Neural crest cell (in vitro differentiated cells): ENCODE measurements around the gene RARRES1. TPM values are rescaled to one million over a fixed set of nuclear protein-coding genes. Genes with fewer than 3 reads are reported as not detected.

Experiments used
- DNase-seq: peaks from one replicate; pipeline ENCODE4 v3.0.0; 2021; ENCODE audit warnings: low read depth, mixed read lengths, low spot score
- H3K27ac Mint-ChIP-seq: one replicate; pipeline ENCODE4 v1.8.0; 2021; ENCODE audit warnings: mild to moderate bottlenecking, mixed read lengths; ENCODE audit not compliant: unreplicated experiment
- H3K27me3 Mint-ChIP-seq: 2 replicates; pipeline ENCODE4 v1.8.0; 2021; ENCODE audit warnings: low read depth, mild to moderate bottlenecking, mixed read lengths
- H3K36me3 Mint-ChIP-seq: 2 replicates; pipeline ENCODE4 v1.8.0; 2021; ENCODE audit warnings: low read depth, mild to moderate bottlenecking, mixed read lengths
- H3K4me1 Mint-ChIP-seq: 2 replicates; pipeline ENCODE4 v1.8.0; 2021; ENCODE audit warnings: mixed read lengths
- H3K4me3 Mint-ChIP-seq: one replicate; pipeline ENCODE4 v1.8.0; 2021; ENCODE audit warnings: mild to moderate bottlenecking, mixed read lengths
- H3K9me3 Mint-ChIP-seq: 2 replicates; pipeline ENCODE4 v1.8.0; 2021; ENCODE audit warnings: mixed read lengths
- total RNA-seq: library from RNA; stranded (reverse); gene quantifications from 2 replicates; pipeline ENCODE4 v1.2.1, GENCODE V29; 2021
- TF ChIP-seq, protein P1 (sequence below): fragments of 200-600 bp; sonication (generic); conservative IDR thresholded peaks from 2 replicates; pipeline ENCODE4 v1.5.0; 2021; ENCODE audit warnings: antibody characterized with exemption, mild to moderate bottlenecking

Gene RARRES1
- total RNA-seq, 1 donor from 2014 or later = 1.4 TPM

DNA sequence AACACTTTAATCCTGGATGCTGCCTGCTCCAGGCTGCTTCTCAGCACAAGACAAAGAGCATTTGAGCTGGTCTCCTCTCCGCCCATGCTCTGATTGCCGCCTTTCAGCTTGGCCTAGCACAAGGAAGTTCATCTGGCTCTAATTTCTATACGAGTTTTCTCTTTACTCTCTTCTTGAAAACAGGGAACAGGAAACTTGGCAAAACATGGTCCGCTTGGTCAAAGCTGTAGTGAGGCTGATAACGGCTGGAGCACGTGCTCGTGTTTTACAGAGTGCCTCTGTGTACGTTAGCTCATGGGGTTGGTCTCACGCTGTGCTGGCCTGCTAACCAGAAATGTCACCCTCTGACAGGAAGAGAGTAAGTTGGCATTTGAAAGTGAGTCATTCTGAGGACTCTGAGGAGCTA, 19.2 kb downstream of the RARRES1 start:
- TF ChIP-seq, protein P1, sequence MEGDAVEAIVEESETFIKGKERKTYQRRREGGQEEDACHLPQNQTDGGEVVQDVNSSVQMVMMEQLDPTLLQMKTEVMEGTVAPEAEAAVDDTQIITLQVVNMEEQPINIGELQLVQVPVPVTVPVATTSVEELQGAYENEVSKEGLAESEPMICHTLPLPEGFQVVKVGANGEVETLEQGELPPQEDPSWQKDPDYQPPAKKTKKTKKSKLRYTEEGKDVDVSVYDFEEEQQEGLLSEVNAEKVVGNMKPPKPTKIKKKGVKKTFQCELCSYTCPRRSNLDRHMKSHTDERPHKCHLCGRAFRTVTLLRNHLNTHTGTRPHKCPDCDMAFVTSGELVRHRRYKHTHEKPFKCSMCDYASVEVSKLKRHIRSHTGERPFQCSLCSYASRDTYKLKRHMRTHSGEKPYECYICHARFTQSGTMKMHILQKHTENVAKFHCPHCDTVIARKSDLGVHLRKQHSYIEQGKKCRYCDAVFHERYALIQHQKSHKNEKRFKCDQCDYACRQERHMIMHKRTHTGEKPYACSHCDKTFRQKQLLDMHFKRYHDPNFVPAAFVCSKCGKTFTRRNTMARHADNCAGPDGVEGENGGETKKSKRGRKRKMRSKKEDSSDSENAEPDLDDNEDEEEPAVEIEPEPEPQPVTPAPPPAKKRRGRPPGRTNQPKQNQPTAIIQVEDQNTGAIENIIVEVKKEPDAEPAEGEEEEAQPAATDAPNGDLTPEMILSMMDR = no peak
- H3K36me3 Mint-ChIP-seq = peaks cover 11% of the 10 kb centered on the region
- no peak overlapping the region for H3K27ac Mint-ChIP-seq
- peaks cover 9% of the 10 kb centered on the region for H3K4me1 Mint-ChIP-seq
- DNase-seq = no peak
- no peak overlapping the region for H3K4me3 Mint-ChIP-seq
- no peaks in the 10 kb centered on the region for H3K9me3 Mint-ChIP-seq
- H3K27me3 Mint-ChIP-seq = no peaks in the 10 kb centered on the region

DNA sequence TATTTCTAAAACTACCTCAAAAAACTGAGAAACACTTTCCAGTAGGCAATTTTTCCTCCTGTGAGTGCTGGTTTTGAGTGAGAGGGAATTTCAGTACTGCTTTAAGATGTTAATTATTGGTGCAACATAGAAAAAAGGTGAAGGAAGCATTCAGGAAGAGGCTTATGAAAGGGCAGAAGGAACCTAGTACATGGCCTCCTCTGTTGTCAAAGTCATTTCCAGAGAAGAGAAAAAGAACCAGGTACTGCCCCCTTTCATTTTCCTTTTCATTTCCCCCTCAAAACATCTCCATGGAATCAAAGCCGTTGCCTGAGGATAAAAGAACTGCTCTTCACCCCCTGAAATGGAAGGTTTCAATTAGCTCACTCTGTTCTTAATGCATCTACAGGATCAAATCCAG, 19.8 kb downstream of the RARRES1 start:
- Mint-ChIP-seq H3K4me1 (peaks cover 9% of the 10 kb centered on the region), H3K4me3 (no peak overlapping the region), H3K27ac (no peak overlapping the region), H3K36me3 (peaks cover 13% of the 10 kb centered on the region), H3K9me3 (no peaks in the 10 kb centered on the region), H3K27me3 (no peaks in the 10 kb centered on the region)
- TF ChIP-seq, protein P1 = no peak
- DNase-seq = no peak

DNA sequence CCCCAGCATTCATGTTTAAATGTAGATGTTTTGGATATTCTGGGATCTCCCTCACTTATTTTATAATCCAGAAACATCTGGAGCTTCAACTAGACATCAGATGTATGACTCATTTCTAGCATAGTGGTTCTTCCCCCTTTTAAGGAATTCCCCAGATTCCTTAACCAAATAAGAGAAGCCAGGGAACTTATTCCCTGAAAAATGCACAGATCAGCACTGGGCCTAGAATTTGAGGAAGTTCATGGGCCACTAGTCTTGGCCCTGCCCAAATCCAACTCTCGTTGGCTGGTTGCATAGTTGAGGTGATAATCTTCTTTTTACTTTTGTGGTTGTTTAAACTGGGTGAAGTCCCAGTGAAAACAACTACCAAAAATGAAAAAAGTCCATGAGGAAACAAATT, 20.4 kb downstream of the RARRES1 start:
- DNase-seq = no peak
- H3K27me3 Mint-ChIP-seq = no peaks in the 10 kb centered on the region
- no peaks in the 10 kb centered on the region for H3K9me3 Mint-ChIP-seq
- H3K4me3 Mint-ChIP-seq = no peak overlapping the region
- TF ChIP-seq, protein P1 = no peak
- H3K27ac Mint-ChIP-seq = no peak overlapping the region
- peaks cover 17% of the 10 kb centered on the region for H3K36me3 Mint-ChIP-seq
- peaks cover 9% of the 10 kb centered on the region for H3K4me1 Mint-ChIP-seq

DNA sequence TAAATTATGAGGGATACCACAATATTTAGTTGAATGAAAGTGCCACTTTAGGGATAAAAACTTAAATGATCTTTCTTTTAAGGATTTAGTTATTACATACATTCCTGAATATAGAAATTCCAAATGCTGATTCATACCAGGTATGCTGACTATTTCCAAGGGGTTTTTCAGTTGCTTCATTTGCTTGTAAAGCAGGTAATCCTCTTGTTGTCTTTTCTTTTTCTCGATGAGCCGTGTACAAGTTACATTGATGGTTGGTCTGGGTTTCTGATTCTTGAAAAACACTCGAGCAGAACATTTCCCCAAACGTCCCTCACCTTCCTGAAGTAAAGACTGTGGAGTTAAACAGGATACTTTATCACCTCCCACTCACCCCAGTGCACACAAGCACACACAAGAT, 21.7 kb downstream of the RARRES1 start:
- Mint-ChIP-seq H3K4me1 (peaks cover 9% of the 10 kb centered on the region), H3K4me3 (no peak overlapping the region), H3K27me3 (no peaks in the 10 kb centered on the region), H3K9me3 (no peaks in the 10 kb centered on the region), H3K27ac (no peak overlapping the region), H3K36me3 (peaks cover 24% of the 10 kb centered on the region)
- TF ChIP-seq, protein P1 = no peak
- no peak for DNase-seq

DNA sequence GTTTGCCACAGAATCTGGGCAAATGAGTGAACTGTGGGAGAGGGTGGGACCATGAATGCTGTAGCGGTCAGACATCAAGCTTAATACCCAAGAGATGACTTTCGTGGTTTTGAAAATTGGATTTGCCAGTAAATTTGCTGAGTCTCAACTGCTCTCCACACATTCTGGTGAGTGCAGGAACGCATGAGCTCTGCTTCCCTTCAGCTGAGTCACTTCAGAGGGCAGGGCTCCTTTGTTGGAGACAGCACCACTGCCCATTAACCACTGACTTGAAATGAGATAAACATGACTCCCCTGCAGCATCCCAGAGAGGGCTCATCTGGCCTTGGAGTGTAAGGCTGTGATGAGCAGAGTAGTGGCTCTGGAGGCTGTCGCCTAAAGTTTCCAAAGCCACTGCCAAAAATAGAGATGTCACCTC, 22.6 kb downstream of the RARRES1 start:
- no peak overlapping the region for H3K4me3 Mint-ChIP-seq
- H3K27me3 Mint-ChIP-seq = no peaks in the 10 kb centered on the region
- H3K4me1 Mint-ChIP-seq = peaks cover 9% of the 10 kb centered on the region
- no peaks in the 10 kb centered on the region for H3K9me3 Mint-ChIP-seq
- no peak overlapping the region for H3K27ac Mint-ChIP-seq
- TF ChIP-seq, protein P1 = no peak
- H3K36me3 Mint-ChIP-seq = peaks cover 24% of the 10 kb centered on the region
- no peak for DNase-seq

DNA sequence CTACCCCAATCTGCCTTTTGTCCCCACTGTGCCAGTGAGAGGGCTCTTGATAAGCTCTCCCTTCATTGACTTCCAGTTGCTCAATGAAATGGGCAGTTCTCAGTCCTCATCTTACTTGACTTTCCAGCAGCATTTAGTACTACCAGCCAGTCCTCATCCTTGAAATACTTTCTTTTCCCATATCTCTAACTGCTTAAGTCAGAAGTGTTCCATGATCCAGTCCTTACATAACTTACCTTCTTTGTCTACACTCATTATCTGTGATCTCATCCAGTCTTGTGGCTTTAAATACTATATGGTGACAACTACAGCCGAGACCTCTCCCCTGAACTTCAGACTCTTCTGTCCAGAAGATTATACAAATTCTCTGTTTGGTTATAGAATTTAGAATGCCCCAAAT, 28.7 kb downstream of the RARRES1 start:
- Mint-ChIP-seq H3K27me3 (no peaks in the 10 kb centered on the region), H3K4me1 (no peaks in the 10 kb centered on the region), H3K4me3 (no peak overlapping the region), H3K9me3 (no peaks in the 10 kb centered on the region), H3K36me3 (peaks cover 25% of the 10 kb centered on the region), H3K27ac (no peak overlapping the region)
- no peak for DNase-seq
- TF ChIP-seq, protein P1 = no peak
